ENCODE measurements around the gene RHCE.
A peak's percentile ranks its signal among the peaks of the same experiment; 100 is the strongest.
"Not testable (repeated sequence)": the region's sequence is repeated elsewhere in the genome, so short reads cannot be mapped to it uniquely, and the experiment has no call there.

Gene RHCE

DNA sequence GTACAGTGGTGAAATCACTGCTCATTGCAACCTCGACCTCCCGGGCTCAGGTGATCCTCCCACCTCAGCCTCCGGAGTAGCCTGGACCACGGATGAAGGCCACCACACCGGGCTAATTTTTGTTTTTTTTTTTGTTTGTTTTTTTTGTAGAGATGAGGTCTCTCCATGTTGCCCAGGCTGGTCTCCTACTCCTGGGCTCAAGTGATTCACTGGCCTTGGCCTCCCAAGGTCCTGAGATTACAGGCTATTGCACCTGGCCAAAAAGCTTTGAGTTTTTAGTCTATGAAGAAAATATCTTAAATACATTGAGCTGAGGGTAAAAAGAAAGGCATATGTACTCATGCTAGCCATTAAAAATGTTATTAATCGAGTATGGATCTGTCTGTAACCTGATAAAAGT lies 78.9 kb downstream of the RHCE start:
- DNase-seq (ENCODE audit: low spot score), result no peak

DNA sequence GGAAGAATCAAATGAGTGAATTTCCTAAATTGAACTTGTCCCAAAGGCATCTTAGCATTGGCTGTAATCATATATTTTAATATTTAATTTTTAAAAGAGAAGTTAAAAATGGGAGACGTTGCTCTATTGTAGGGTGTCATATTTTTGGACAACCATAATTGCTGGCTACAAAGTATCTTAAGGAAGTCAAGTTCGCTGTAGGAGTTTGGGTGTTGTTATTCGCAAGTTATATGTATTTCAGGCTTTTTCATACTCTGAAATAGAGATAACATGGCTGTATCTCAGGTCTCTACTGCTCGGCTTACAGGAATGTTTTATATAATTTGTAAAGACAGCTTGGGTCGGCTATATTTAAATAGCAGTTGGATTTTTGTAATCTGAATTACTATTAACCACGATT lies 81.6 kb downstream of the RHCE start:
- no peak for DNase-seq (ENCODE audit: low spot score)

DNA sequence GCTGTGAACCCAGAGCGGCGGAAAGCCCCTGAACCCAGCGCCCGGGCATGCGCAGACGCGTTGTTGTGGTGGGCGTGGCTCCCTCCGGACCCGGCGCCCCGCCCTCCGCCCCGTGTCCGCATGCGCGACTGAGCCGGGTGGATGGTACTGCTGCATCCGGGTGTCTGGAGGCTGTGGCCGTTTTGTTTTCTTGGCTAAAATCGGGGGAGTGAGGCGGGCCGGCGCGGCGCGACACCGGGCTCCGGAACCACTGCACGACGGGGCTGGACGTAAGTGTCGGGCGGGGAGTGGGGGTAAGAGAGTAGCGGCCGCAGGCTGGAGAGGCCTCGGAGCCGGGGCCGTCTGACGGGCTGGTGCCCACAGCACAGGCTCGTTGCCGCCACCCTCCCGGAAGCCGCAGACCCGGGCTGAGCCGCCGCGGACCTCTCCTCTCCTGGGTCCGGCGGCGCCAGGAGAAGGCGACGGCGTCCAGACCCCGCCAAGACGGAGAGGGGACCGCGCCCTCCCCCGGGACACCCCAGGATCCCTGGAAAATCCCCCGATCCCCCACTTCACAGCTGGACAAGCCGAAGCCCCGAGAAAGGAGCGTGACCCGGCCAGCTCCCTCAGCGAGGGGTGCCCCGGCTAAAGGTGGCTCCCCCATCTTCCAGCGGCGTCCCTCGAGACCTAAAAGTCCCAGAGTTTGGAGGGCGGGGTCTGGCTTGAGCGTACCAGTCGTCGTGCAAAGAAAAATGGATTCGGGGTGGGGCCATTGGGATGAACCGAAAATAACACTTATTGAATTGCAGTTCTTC lies 82.2 kb downstream of the RHCE start, which contains the start of gene TMEM50A:
Gene TMEM50A (plus strand): TSS at position 147 of the 794 bp plus-strand sequence. CDS start 2,153 bp downstream, outside the sequence.
- DNase-seq (ENCODE audit: low spot score), result peak; percentile 94

DNA sequence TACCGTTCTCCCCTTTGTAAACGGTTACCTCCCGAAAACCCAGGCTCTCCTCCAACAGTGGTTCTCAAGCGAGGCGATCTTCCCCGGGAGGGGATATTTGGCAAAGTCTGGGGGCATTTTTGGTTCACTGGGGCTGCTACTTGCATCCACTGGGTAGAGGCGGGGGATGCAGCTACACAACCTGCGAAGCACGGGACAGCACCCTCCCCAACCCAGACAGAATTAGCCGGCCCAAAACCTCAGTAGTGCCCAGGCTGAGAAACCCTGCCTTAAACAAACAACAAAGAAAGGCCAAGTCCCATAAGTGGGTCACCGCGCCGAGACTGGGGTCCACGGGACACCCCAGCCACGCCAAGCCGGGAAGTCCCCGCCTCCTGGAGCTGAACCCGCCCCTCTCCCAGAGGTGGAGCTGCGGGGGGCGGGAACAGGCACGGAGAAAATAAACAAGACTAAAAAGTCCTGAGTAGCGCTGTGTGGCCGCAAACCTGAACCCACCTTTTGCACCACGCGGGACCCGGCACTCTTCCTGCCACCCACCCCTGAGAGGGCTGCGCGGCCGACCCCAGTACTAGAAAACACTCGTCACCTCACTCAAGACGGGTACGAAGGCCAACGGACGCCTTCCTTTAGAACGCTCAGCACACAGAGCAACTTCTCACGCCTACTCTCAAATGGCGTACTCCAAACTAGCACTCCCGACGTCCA lies 83.0 kb downstream of the RHCE start:
- peak; percentile 42 for DNase-seq (ENCODE audit: low spot score)

DNA sequence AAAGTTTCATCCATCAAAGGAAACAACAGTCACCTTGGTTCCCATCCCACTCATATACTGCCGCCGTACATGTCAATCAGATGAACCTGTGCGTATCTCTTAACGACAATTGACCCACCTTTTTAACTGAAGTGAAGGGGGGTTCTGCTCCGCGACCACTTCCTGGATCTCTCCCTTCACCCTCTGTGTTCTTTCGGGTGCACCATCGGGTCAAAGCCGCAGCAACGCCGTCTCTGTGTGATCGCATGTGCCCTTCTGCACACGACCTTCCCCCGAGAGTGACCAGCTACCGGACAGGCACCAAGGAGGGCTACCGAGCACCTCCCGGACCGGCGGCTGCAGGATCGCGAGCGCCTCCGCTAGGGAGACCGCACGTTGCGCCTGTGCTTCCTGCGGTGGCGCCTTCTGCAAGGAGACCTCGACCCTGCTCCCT lies 83.7 kb downstream of the RHCE start:
- DNase-seq (ENCODE audit: low spot score), result peak; percentile 54

DNA sequence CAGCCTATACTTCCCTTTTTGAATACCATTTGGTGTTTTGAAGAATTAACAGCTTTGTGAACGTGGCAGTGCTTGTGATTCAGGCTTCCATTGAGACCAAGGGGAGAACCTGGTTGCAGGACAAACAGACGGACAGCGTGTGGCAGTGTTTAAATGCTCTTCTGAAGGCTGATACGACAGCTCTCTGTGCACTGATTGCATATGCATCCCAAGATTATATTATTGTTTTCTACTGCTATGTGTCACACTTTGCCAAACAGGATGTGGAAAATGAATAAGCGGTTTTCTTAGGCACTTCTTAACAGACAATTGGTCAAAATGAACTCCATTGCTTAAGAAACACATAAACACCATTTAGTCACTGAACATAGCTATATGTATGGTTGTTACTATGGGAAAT lies 90.7 kb downstream of the RHCE start:
- DNase-seq (ENCODE audit: low spot score), result peak; percentile 47

DNA sequence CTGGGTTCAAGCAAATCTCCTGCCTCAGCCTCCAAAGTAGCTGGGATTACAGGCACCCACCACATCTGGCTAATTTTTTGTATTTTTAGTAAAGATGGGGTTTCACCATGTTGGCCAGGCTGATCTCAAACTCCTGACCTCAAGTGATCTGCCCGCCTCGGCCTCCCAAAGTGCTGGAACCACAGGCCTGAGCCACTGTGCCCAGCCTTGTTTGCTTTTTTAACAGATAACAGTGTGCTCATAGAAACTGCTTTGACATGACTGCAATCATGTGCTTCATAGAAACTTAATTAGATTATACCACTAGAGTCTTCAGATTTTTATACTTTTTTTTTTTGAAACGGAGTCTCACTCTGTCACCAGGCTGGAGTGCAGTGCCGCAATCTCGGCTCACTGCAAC lies 91.3 kb downstream of the RHCE start:
- DNase-seq (ENCODE audit: low spot score), result not testable (repeated sequence)

DNA sequence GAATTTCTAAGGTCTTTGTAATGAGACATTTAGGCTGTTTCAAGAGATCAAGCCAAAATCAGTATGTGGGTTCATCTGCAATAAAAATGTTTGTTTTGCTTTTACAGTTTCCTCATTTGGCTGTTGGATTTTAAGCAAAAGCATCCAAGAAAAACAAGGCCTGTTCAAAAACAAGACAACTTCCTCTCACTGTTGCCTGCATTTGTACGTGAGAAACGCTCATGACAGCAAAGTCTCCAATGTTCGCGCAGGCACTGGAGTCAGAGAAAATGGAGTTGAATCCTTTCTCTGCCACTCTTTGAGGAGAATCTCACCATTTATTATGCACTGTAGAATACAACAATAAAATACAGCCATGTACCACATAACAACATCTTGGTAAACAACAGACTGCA lies 91.8 kb downstream of the RHCE start:
- DNase-seq (ENCODE audit: low spot score), result not testable (repeated sequence)

DNA sequence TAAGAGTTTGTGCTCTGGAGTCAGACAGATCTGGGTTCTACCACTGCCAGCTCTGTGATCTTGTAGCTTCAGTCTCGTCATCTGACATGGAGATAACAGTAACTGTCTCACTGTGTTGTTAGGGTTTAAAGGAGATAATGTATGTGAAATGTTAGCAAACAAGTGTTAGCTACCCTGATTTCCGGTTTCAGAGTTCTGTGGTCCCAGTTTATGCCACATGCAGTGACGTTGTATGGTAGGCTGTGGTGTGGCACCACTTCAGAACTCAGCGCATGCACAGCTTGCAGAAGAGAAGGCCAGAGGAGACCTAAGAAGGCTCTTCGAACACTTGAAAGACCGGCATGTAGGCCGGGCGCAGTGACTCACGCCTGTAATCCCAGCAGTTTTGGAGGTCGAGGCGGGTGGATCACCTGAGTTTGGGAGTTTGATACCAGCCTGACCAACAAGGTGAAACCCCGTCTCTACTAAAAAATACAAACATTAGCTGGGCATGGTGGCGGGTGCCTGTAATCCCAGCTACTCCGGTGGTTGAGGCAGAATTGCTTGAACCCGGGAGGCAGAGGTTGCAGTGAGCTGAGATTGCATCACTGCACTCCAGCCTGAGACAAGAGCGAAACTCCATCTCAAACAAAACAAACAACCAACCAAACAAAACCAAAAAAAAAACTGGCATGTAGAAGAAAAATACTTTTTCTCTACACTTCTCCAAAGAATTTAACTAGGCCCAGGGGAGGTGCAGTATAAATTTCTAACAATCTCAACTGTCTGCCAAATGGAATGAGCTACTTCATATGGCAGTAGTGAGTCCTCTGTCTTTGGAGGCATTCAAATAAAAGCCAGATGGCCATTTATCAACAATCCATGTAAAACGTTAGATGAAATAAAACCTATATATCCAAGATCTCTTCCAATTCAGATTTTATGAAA lies 92.5 kb downstream of the RHCE start:
- DNase-seq (ENCODE audit: low spot score), result not testable (repeated sequence)

DNA sequence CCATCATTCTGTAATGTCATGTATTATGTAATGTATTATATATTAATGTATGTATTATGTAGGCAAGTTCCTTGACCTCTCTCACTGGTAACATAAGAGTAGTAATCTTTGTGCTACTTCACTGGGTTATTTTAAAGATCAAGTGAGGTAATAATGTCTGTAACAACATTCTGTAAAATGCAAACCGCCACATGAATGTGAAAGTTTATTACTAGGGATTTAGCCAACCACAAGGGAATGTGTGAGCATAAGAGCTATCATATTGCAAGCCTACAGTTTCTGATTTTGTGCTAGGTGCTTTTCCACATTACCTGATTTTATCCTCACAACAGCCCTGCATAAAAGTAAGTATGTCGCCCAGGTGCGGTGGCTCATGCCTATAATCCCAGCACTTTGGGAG lies 96.2 kb downstream of the RHCE start:
- DNase-seq (ENCODE audit: low spot score), result not testable (repeated sequence)

DNA sequence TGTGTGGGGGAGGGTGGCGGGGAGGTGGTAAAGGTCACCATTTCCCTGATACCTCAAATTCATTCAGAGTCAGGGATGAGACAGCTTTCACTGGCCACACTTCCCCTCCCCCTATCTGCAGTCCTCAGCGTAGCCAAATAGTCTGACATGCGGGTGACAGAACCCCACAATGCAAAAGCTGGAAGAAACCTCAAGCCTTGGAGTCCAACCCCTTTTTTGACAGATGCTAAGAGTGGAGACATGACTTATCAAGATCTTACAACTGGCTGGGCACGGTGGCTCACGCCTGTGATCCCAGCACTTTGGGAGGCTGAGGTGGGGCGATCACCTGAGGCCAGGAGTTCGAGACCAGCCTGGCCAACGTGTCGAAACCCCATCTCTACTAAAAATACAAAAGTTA lies 98.5 kb downstream of the RHCE start:
- not testable (repeated sequence) for DNase-seq (ENCODE audit: low spot score)

DNA sequence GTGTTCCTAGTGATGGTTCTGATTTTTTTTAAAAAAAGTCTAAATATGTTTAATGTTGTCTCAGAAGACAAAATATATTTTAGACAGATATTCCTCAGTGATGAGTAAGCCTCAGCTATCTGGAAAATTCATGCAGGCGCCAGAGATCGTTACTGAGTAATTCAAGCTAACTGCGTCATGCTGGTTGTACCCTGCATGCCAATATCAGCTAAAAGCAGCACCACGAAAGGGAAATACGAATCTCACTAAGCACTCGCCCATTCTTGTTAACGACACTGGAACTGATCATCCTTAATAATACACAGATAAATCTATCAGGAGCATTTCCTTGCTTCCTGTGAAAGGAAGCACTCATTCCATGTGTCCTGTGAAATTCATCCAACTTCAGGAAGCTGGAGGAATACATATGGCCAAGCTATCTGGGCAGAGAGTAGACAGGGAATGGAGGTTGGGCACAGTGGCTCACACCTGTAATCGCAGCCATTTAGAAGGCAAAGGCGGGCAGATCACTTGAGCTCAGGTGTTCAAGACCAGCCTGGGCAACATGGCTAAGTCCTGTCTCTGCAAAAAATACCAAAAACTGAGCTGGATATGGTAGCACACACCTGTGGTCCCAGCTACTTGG lies 100.2 kb downstream of the RHCE start:
- DNase-seq (ENCODE audit: low spot score), result not testable (repeated sequence)

DNA sequence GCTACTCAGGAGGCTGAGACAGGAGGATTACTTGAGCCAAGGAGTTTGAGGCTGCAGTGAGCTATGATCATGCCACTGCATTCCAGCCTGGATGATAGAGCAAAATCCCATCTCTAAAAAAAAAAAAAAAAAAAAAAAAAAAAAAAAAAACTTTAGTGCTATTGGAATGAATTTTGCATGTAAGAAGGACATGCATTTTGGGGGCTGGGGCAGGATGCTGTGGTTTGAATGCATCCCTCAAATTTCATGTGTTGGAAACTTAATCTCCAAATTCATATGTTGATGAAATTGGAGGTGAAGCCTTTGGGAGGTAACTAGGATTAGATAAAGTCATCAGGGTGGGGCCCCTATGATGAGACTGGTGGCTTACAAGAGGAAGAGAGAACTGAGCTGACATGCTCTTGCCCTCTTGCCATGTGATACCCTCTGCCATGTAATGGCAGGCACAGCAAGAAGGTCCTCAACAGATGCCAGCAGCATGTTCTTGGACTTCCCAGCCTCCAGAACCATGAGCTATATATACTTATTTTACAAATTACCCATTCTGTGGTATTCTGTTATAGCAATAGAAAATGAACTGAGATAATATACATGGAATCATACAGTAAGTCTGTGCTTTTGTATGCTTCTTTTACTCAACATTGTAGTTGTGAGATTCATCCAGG lies 107.7 kb downstream of the RHCE start:
- DNase-seq (ENCODE audit: low spot score), result not testable (repeated sequence)
